ENCODE results near the gene TAS2R50.
"Not testable (repeated sequence)": the region's sequence is repeated elsewhere in the genome, so short reads cannot be mapped to it uniquely, and the experiment has no call there.

DNA sequence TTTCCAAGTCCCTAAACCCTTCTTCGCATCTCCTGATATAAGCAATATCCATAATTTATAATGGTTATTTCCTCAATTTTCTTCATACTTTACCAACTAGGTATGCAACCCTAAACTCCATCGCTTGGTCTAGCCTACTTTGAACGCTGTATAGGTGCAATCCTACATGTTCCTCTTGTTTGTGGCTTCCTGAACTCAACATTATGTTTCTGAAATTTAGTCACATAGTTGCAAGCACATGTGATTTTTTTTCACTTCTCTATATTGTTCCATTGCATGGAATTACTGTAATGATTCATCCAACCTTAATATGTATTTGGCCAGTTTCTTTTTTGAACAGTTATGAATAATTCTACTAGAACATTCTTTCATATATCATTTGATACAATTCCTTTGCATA lies 47.2 kb upstream of the TAS2R50 start:
- TF ChIP-seq, protein P1, sequence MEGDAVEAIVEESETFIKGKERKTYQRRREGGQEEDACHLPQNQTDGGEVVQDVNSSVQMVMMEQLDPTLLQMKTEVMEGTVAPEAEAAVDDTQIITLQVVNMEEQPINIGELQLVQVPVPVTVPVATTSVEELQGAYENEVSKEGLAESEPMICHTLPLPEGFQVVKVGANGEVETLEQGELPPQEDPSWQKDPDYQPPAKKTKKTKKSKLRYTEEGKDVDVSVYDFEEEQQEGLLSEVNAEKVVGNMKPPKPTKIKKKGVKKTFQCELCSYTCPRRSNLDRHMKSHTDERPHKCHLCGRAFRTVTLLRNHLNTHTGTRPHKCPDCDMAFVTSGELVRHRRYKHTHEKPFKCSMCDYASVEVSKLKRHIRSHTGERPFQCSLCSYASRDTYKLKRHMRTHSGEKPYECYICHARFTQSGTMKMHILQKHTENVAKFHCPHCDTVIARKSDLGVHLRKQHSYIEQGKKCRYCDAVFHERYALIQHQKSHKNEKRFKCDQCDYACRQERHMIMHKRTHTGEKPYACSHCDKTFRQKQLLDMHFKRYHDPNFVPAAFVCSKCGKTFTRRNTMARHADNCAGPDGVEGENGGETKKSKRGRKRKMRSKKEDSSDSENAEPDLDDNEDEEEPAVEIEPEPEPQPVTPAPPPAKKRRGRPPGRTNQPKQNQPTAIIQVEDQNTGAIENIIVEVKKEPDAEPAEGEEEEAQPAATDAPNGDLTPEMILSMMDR (IDR thresholded peaks at IDR 0.05): not testable (repeated sequence)
- not testable (repeated sequence) for TF ChIP-seq POLR2A (IDR thresholded peaks at IDR 0.05)

All from esophagus squamous epithelium (tissue), 4 donors.